ENCODE measurements around the gene POM121C.
"Not testable (repeated sequence)": the region's sequence is repeated elsewhere in the genome, so short reads cannot be mapped to it uniquely, and the experiment has no call there.

GRCh38 chr7:75509033-75509432, 22.9 kb upstream of the POM121C start:
- TF ChIP-seq POLR2AphosphoS5, CTCF (IDR thresholded peaks at IDR 0.05): not testable (repeated sequence)

Data from gastroesophageal sphincter (tissue), 3 donors.